HG02623 (cell line): ENCODE results near the gene BOLA1.
"Not testable (repeated sequence)": the region's sequence is repeated elsewhere in the genome, so short reads cannot be mapped to it uniquely, and the experiment has no call there.

Experiments used
- ATAC-seq: cut with Tn5 transposase; IDR thresholded peaks from one replicate; pipeline ENCODE4 v1.9.1; 2021; ENCODE audit warnings: moderate library complexity; ENCODE audit not compliant: unreplicated experiment

The BOLA1 gene

GRCh38 chr1:149899460-149900284 lies at the start of gene BOLA1:
BOLA1 (plus strand) TSS chr1:149899568; CDS start chr1:149900060, 492 bp downstream.
- ATAC-seq, result peak; percentile 92

GRCh38 chr1:149849947-149850360 lies 49.4 kb upstream of the BOLA1 start:
- ATAC-seq, result no peak

- ATAC-seq, result peak; percentile 45
These were observed 48.5 kb upstream of the BOLA1 start for GRCh38 chr1:149850732-149851345.

- ATAC-seq, result peak; percentile 35
These were observed 47.7 kb upstream of the BOLA1 start for GRCh38 chr1:149851585-149852213.

- peak; percentile 24 for ATAC-seq
These were observed 47.1 kb upstream of the BOLA1 start for GRCh38 chr1:149852263-149852662.

GRCh38 chr1:149860271-149860670 lies 39.1 kb upstream of the BOLA1 start:
- ATAC-seq, result not testable (repeated sequence)

GRCh38 chr1:149860684-149861496 lies 38.5 kb upstream of the BOLA1 start:
- ATAC-seq, result peak; percentile 62

- peak; percentile 14 for ATAC-seq
These were observed 37.8 kb upstream of the BOLA1 start for GRCh38 chr1:149861497-149862054.

GRCh38 chr1:149866887-149867286 lies 32.5 kb upstream of the BOLA1 start:
- not testable (repeated sequence) for ATAC-seq

- not testable (repeated sequence) for ATAC-seq
These were observed 26.3 kb upstream of the BOLA1 start for GRCh38 chr1:149873060-149873459.

- ATAC-seq, result no peak
These were observed 22.0 kb upstream of the BOLA1 start for GRCh38 chr1:149877211-149877946.

GRCh38 chr1:149879556-149879955 lies 19.8 kb upstream of the BOLA1 start:
- ATAC-seq, result no peak

GRCh38 chr1:149881876-149882275 lies 17.5 kb upstream of the BOLA1 start:
- no peak for ATAC-seq

- ATAC-seq, result no peak
These were observed 15.6 kb upstream of the BOLA1 start for GRCh38 chr1:149883598-149884247.

- ATAC-seq, result no peak
These were observed 14.7 kb upstream of the BOLA1 start for GRCh38 chr1:149884433-149885338.

GRCh38 chr1:149885339-149886120 lies 13.8 kb upstream of the BOLA1 start:
- ATAC-seq, result no peak

- ATAC-seq, result not testable (repeated sequence)
These were observed 13.3 kb upstream of the BOLA1 start for GRCh38 chr1:149886121-149886395.
